GM19397 (cell line): ENCODE results near the gene SREK1IP1.

Experiments used
- ATAC-seq: cut with Tn5 transposase; IDR thresholded peaks from one replicate; pipeline ENCODE4 v1.9.1; 2021; ENCODE audit warnings: mild to moderate bottlenecking, moderate library complexity; ENCODE audit not compliant: unreplicated experiment

SREK1IP1 gene

DNA sequence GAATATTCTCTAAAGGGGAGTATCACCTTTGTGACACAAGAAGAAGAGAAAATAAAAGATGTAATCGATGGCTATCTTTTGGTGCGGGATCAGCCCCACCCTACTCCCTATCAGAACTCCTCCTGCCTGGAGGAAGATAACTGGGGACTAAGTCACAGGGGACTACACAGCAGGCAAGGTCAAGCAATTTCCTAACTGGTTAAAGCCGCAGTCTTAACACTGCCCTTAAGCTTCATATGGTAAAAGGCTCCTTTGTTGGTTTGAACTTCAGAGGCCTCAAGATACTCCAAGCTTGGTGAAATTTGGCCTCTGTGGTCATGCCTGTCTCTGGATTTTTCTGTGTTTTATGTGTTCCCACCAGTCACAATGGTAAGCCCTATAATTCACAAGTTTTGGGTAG is 79.5 kb downstream of the SREK1IP1 start:
- ATAC-seq, result no peak

DNA sequence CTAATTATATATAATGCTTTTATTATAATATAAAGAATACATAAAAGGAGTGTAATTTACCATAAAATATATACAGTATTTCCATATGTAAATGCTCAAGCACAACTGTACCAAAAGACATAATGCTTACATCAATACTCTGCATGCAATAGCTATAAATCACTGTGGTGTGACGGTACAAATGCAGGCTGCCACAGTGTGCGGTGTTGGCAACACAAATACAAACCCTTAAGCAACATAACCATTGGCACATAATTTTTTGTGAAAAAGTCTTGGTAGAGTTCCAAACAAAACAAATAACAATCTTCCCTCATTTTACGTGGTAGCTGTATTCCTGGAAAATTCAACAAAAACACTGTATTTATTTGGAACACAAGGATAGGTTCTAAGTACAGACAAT is 80.1 kb downstream of the SREK1IP1 start:
- ATAC-seq, result no peak

- ATAC-seq, result no peak
These were observed 82.6 kb downstream of the SREK1IP1 start for GRCh38 chr5:64685866-64686265.

DNA sequence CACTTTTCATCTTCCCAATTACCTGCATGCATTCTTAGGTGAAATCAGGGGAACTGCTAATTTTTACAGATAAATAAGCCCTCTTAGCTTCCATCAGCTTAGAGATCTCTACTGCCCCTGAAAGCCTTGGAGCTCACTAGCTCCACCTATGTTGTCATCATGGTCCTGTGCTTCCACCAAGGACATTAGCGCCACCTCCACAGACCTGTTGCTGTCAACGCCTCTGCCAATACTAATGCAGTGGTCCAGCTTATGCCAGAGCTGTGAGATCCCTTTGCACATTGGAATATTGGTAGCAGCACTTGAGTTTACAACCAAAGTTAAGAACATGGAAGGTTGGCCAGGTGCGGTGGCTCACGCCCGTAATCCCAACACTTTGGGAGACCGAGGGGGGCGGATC is 85.9 kb downstream of the SREK1IP1 start:
- no peak for ATAC-seq

DNA sequence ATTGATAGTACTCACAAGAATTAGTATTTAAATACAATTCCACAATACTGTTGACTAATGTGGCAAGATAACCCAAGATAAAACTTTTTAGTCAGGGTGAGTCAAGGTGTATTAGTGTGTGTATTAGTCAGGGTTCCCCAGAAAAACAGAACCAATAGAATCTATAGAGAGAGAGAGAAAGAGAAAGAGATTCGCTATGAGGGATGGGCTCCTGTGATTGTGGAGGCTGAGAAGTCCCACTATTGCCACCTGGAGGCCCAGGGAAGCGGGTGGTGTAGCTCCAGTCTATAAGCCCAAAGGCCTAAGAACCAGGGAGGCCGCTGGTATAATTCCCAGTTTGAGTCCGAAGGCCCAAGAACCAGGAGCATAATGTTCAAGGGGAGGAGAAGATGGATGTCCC is 88.2 kb downstream of the SREK1IP1 start:
- ATAC-seq, result no peak

DNA sequence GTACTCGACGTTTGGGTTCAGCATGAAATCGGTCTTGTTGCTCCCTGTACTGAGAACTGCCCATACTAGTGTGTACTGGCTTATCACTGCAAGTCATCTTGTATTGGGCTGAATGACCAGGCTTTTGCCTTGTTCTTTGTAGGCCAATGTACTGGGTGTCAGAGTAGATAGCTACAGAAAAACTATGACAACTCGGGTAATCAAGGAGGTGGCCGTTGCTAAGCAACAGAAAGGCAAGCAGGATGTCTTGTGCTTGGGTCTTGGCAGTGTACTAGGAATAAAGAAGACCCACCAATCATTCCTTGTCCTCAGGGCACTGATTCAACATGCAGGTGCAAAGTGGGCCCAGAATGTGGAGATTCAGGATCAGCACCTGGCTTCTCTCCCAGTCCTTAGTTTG is 90.1 kb downstream of the SREK1IP1 start:
- ATAC-seq, result no peak

DNA sequence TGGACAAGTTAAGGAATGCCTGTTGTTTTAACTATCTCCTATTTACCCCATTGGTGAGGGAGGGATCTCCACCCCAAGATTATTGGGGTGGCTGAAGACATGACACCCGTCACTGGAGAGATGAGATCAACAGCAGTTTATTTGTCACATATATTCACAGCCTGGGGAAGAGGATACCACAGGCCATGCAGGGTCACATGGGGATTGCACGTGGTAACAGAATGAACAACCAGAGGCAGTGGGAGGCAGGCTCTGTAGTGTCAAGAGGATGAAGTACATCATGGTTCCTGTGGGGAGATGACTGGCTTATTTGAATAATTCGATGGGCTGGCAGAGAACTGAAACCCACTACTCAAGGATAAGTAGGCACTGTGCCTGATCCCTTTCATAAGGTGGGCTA is 96.8 kb downstream of the SREK1IP1 start:
- no peak for ATAC-seq

DNA sequence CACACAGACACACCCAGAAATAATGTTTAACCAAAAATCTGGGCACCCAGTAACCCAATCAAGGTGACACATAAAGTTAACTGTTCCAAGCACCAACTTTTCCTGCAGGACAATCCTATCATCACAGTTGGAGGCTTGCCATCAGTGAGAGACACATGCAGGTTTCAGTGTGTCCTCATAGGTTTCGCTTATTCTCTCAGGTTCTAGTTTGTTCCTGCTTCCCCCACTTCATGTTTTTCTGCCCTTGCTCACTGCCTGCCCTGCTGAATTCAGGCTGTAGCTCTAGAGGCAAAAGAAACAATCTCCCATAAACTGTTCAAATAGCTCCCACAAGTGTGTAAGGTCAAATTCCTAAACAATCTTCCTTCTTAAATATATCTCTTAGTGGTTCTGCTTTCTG is 98.2 kb downstream of the SREK1IP1 start:
- ATAC-seq, result no peak
